H1 (cell line): Measurements from ENCODE around the gene IL6ST. TPM values are rescaled to one million over a fixed set of nuclear protein-coding genes. Genes with fewer than 3 reads are reported as not detected.

Experiments
- CTCF ChIA-PET: fragments of 300-600 bp; sonication (Branson Sonifier 250); formaldehyde crosslinking; loops from one replicate; lab custom pipeline; 2021; ENCODE audit not compliant: partially characterized antibody; lab: Charles Lee
- POLR2A ChIA-PET: fragments of 300-600 bp; sonication (Branson Sonifier 250); formaldehyde crosslinking; loops from one replicate; lab custom pipeline; 2021; ENCODE audit warnings: inconsistent platforms; ENCODE audit not compliant: partially characterized antibody; lab: Charles Lee
- DNase-seq, 2 experiments: peaks; one replicate each; pipeline versions ENCODE4 v3.0.0 to v3.0.0-alpha.2; 2010 to 2022; ENCODE audit warnings: low spot score in 2 of 2, low read depth in 1 of 2, mixed read lengths in 1 of 2
- FAIRE-seq: peaks from 2 replicates; lab custom pipeline; 2011; peaks lifted over from hg19 to GRCh38; lab: Jason Lieb, UNC
- H2AFZ ChIP-seq: 2 replicates; pipeline ENCODE4 v1.8.1; 2012; ENCODE audit warnings: low read length, inconsistent platforms
- H2AK5ac ChIP-seq: 2 replicates; pipeline ENCODE4 v1.6.1; 2013; ENCODE audit warnings: low read depth, low read length
- H2BK120ac ChIP-seq: replicated peaks from 2 replicates; pipeline ENCODE3; 2013; ENCODE audit warnings: low read depth, low read length, inconsistent platforms
- H2BK12ac ChIP-seq: 2 replicates; pipeline ENCODE4 v1.6.1; 2013; ENCODE audit warnings: low read depth, low read length
- H2BK15ac ChIP-seq: 2 replicates; pipeline ENCODE4 v1.6.1; 2013; ENCODE audit warnings: low read length
- H2BK20ac ChIP-seq: 2 replicates; pipeline ENCODE4 v1.6.1; 2013; ENCODE audit warnings: low read length
- H2BK5ac ChIP-seq: 2 replicates; pipeline ENCODE4 v1.6.1; 2013; ENCODE audit warnings: low read depth, low read length
- H3K14ac ChIP-seq: 2 replicates; pipeline ENCODE4 v1.6.1; 2013; ENCODE audit warnings: inconsistent platforms; ENCODE audit not compliant: insufficient read length
- H3K18ac ChIP-seq: 2 replicates; pipeline ENCODE4 v1.6.1; 2013; ENCODE audit warnings: low read length; ENCODE audit errors: extremely low read depth
- H3K23ac ChIP-seq: 2 replicates; pipeline ENCODE4 v1.6.1; 2013; ENCODE audit warnings: inconsistent platforms; ENCODE audit not compliant: insufficient read length
- H3K23me2 ChIP-seq: 2 replicates; pipeline ENCODE4 v1.6.1; 2013; ENCODE audit warnings: low read depth, low read length
- H3K27ac ChIP-seq: 2 replicates; pipeline ENCODE4 v1.6.1; 2011; ENCODE audit warnings: low read depth, low read length, inconsistent platforms
- H3K27me3 ChIP-seq, 4 experiments: replicated peaks in 1 of 4; 1 replicate in 1 of 4; 2 replicates in 3 of 4; pipeline versions ENCODE4 v1.6.1 to v1.8.1; 2011 to 2013; ENCODE audit warnings: low read length in 3 of 4, mild to moderate bottlenecking in 3 of 4, inconsistent platforms in 2 of 4, mixed read lengths in 2 of 4, moderate library complexity in 1 of 4; ENCODE audit not compliant: control insufficient read depth in 3 of 4, insufficient read depth in 3 of 4; ENCODE audit errors: extremely low read depth in 1 of 4
- H3K36me3 ChIP-seq, 4 experiments: 2 replicates each; pipeline versions ENCODE4 v1.6.1 to v1.8.1; 2011 to 2013; ENCODE audit warnings: mild to moderate bottlenecking in 4 of 4, low read length in 3 of 4, moderate library complexity in 2 of 4, control low read depth in 1 of 4, inconsistent platforms in 1 of 4; ENCODE audit not compliant: insufficient read depth in 4 of 4, control insufficient read depth in 2 of 4
- H3K4ac ChIP-seq: replicated peaks from 2 replicates; pipeline ENCODE3; 2013; ENCODE audit warnings: low read length, low read depth, mixed read lengths, inconsistent platforms; ENCODE audit not compliant: insufficient read length
- H3K4me1 ChIP-seq, 4 experiments: replicated peaks in 1 of 4; 1 replicate in 1 of 4; 2 replicates in 3 of 4; pipeline versions ENCODE4 v1.6.1 to v1.8.1; 2011 to 2013; ENCODE audit warnings: low read length in 3 of 4, inconsistent platforms in 2 of 4, mixed read lengths in 1 of 4; ENCODE audit not compliant: insufficient read depth in 4 of 4, control insufficient read depth in 3 of 4
- H3K4me2 ChIP-seq, 2 experiments: 2 replicates each; pipeline versions ENCODE4 v1.6.1 to v1.8.1; 2011 to 2013; ENCODE audit warnings: low read depth in 2 of 2, low read length in 2 of 2, control low read depth in 1 of 2, inconsistent platforms in 1 of 2, mild to moderate bottlenecking in 1 of 2; ENCODE audit not compliant: insufficient read depth in 1 of 2
- H3K4me3 ChIP-seq, 4 experiments: fragments of 200-600, 300-600 bp in 1 of 4; sonication (generic), shearing (Covaris generic), sonication (Bioruptor Twin) in 1 of 4; 2 replicates each; pipeline versions ENCODE4 v1.5.1 to v1.8.1; 2011 to 2016; ENCODE audit warnings: low read length in 4 of 4, low read depth in 3 of 4, control low read depth in 2 of 4, inconsistent platforms in 2 of 4, mild to moderate bottlenecking in 2 of 4, mixed read lengths in 1 of 4, moderate library complexity in 1 of 4; ENCODE audit not compliant: insufficient read depth in 2 of 4; ENCODE audit errors: extremely low read depth in 1 of 4
- H3K56ac ChIP-seq: replicated peaks from 2 replicates; pipeline ENCODE3; 2013; ENCODE audit warnings: low read depth, mild to moderate bottlenecking, mixed read lengths, low read length, inconsistent platforms; ENCODE audit not compliant: insufficient read length
- H3K79me1 ChIP-seq: 2 replicates; pipeline ENCODE4 v1.6.1; 2013; ENCODE audit warnings: low read depth, low read length, control low read depth
- H3K79me2 ChIP-seq, 2 experiments: 2 replicates each; pipeline versions ENCODE4 v1.6.1 to v1.8.1; 2012 to 2013; ENCODE audit warnings: low read length in 2 of 2, mild to moderate bottlenecking in 2 of 2, inconsistent platforms in 1 of 2; ENCODE audit not compliant: insufficient read depth in 2 of 2, control insufficient read depth in 1 of 2
- H3K9ac ChIP-seq, 4 experiments: replicated peaks in 1 of 4; 1 replicate in 1 of 4; 2 replicates in 3 of 4; pipeline versions ENCODE4 v1.6.1 to v1.8.1; 2011 to 2013; ENCODE audit warnings: low read depth in 3 of 4, low read length in 3 of 4, control low read depth in 2 of 4, mild to moderate bottlenecking in 2 of 4, moderate library complexity in 2 of 4, inconsistent platforms in 1 of 4; ENCODE audit errors: extremely low read depth in 1 of 4
- H3K9me3 ChIP-seq, 2 experiments: 2 replicates each; pipeline versions ENCODE4 v1.6.1 to v1.8.1; 2012 to 2013; ENCODE audit warnings: mild to moderate bottlenecking in 2 of 2, moderate library complexity in 2 of 2, control low read depth in 1 of 2, inconsistent platforms in 1 of 2, low read depth in 1 of 2, low read length in 1 of 2, mixed read lengths in 1 of 2; ENCODE audit not compliant: insufficient read depth in 2 of 2
- H4K20me1 ChIP-seq, 2 experiments: replicated peaks in 1 of 2; 2 replicates each; pipeline versions ENCODE3 to v1.8.1; 2011 to 2013; ENCODE audit warnings: inconsistent platforms in 2 of 2, low read length in 2 of 2, mild to moderate bottlenecking in 1 of 2; ENCODE audit not compliant: insufficient read depth in 2 of 2, control insufficient read depth in 1 of 2
- H4K5ac ChIP-seq: 2 replicates; pipeline ENCODE4 v1.6.1; 2013; ENCODE audit warnings: low read length, low read depth, mixed read lengths, inconsistent platforms; ENCODE audit not compliant: insufficient read length
- H4K8ac ChIP-seq: 2 replicates; pipeline ENCODE4 v1.8.0; 2013; ENCODE audit warnings: mild to moderate bottlenecking, moderate library complexity, low read length, inconsistent platforms; ENCODE audit not compliant: insufficient read depth; ENCODE audit errors: extremely low read depth
- H4K91ac ChIP-seq: replicated peaks from 2 replicates; pipeline ENCODE3; 2013; ENCODE audit warnings: low read length, mixed read lengths, inconsistent platforms; ENCODE audit not compliant: insufficient read length
- CHD2 ChIP-seq: IDR thresholded peaks from 2 replicates; pipeline ENCODE4 v1.6.1; 2012; ENCODE audit warnings: low read length, improper control_type of control experiment
- MAFK ChIP-seq: IDR thresholded peaks from 2 replicates; pipeline ENCODE4 v1.6.1; 2012; ENCODE audit warnings: low read depth, mild to moderate bottlenecking, improper control_type of control experiment, low read length
- WGBS, 2 experiments: shearing (Covaris generic) in 1 of 2; methylation state at CpG; one replicate each; pipeline versions ENCODE4 v1.1.6 to v1.1.7; 2013 to 2015; ENCODE audit warnings: low lambda C conversion rate in 2 of 2, mixed read lengths in 2 of 2, inconsistent platforms in 1 of 2, low coverage in 1 of 2, missing lambda C conversion rate in 1 of 2; ENCODE audit not compliant: insufficient replicate concordance in 2 of 2, insufficient coverage in 1 of 2, insufficient read length in 1 of 2; ENCODE audit errors: extremely low coverage in 1 of 2, missing lambda C conversion rate in 1 of 2; 5-methylcytosine and 5-hydroxymethylcytosine counted together
- polyA plus RNA-seq, 7 experiments: library from polyadenylated mRNA; depleted of rRNA in 3 of 7; stranded (reverse) in 5 of 7; unstranded in 2 of 7; fragments of >200 nt in 5 of 7; fragments of 200-250 nt in 2 of 7; gene quantifications; 1 replicate in 5 of 7; 2 replicates in 1 of 7; 4 replicates in 1 of 7; pipeline versions ENCODE4 v1.2.1 to v1.2.3, GENCODE V29; 2011 to 2013; ENCODE audit warnings: missing spikeins in 2 of 7, mixed read lengths in 2 of 7
- total RNA-seq: library from RNA; stranded (reverse); fragmentation: NEBNext Ultra II Directional; extraction: Animal tissue kit (Norgen Biotek cat#: 25700); gene quantifications from 2 replicates; pipeline ENCODE4 v1.2.1, GENCODE V29; 2021
- TF ChIP-seq, protein P1 (sequence below): IDR thresholded peaks from 2 replicates; pipeline ENCODE4 v1.6.1; 2012; ENCODE audit warnings: inconsistent platforms

Gene IL6ST
- total and polyA plus RNA-seq, 2 of the 8 experiments (the other 6 are each of a cell fraction or from before 2014, with no cell fraction given): 1.4 to 11.1 TPM

- FAIRE-seq: no peak
- Histone ChIP-seq H2AK5ac (no peak overlapping the region), H2BK15ac (no peak overlapping the region), H3K9ac (no peak overlapping the region), H3K23me2 (no peaks in the 10 kb centered on the region), H3K4me1 (no peaks in the 10 kb centered on the region), H4K5ac (no peak overlapping the region), H3K23ac (no peak overlapping the region), H3K14ac (no peak overlapping the region), H2BK20ac (no peak overlapping the region), H3K27me3 (no peaks in the 10 kb centered on the region), H3K79me1 (no peaks in the 10 kb centered on the region), H3K4me2 (no peak overlapping the region), H3K27ac (no peak overlapping the region), H3K36me3 (no peaks in the 10 kb centered on the region), H3K4ac (no peak overlapping the region), H2BK5ac (no peak overlapping the region), H2AFZ (0 out of 2 replicates have a peak overlapping the region, but pooled peaks have one; percentile 34), H3K18ac (no peak overlapping the region), H2BK120ac (no peak overlapping the region), H3K9me3 (peaks cover 2 to 3% of the 10 kb centered on the region in 2 experiments; a peak in 1 of 4 replicates), H3K4me3 (no peak overlapping the region), H4K8ac (no peak overlapping the region), H3K79me2 (no peaks in the 10 kb centered on the region), H3K56ac (no peak overlapping the region), H4K20me1 (no peaks in the 10 kb centered on the region), H4K91ac (no peak overlapping the region), H2BK12ac (no peak overlapping the region)
- no peak for DNase-seq
- POLR2A ChIA-PET: interaction anchor here (0.5 kb wide), 1 partner anchor 325 kb away, joined by 3 read pairs; no protein-coding TSS in a partner anchor
- CTCF ChIA-PET: interaction anchor here (0.5 kb wide), 1 partner anchor 74 kb away, joined by 3 read pairs; no protein-coding TSS in a partner anchor
- TF ChIP-seq MAFK (peak; percentile 50; the same call in 1 of the 2 replicates), CHD2 (no peak)
- TF ChIP-seq, protein P1, sequence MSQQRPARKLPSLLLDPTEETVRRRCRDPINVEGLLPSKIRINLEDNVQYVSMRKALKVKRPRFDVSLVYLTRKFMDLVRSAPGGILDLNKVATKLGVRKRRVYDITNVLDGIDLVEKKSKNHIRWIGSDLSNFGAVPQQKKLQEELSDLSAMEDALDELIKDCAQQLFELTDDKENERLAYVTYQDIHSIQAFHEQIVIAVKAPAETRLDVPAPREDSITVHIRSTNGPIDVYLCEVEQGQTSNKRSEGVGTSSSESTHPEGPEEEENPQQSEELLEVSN: no peak
- 97% methylated on average over 4 of the region's 4 CpGs; no CpG with 5 or more reads in 1 of the 2 experiments for WGBS, 2 experiments
Measured at GRCh38 chr5:56037531-56038010, 42.8 kb upstream of the IL6ST start.
